ENCODE measurements around the gene LGR4.

The LGR4 gene

DNA sequence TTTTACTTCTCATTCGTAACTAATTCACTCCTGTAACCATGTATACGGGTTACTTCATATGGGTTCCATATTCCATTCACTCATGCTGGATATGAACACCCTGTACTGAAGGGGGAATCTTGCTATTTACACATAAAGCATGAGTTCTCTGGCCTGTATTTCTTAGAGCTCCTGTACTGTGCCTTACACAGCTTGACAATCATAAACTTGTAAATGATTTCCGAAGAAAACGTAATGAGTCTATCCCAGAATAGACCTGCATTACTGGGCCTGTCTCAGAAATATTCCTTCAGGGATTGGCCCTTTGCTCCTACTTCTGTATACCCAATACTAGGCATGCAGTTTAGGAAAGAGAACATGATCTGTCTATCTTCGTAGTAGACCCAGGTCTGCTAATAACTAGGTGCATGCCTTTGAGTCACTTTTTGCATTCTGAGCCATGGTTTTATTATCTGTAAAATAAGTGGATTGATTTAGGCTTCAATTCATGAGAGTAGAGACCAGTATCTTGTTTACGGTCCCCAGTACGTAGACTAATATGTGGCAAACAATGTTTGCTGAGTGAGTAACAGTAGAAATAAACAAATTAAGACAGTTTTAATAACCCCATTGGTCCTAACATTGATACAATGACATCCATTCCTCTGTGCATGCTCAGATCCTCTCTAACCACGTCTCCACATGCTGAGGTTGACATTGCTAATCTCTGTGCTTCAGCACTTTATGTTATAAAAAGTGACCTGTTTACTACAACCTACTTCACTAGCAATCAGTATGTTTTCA is 110.8 kb downstream of the LGR4 start:
- TF ChIP-seq GATA2 (IDR thresholded peaks at IDR 0.05; ENCODE audit: low read depth, low read length) = no peak
- TF ChIP-seq GATA3 (IDR thresholded peaks at IDR 0.05; ENCODE audit: low read depth, low read length) = no peak

DNA sequence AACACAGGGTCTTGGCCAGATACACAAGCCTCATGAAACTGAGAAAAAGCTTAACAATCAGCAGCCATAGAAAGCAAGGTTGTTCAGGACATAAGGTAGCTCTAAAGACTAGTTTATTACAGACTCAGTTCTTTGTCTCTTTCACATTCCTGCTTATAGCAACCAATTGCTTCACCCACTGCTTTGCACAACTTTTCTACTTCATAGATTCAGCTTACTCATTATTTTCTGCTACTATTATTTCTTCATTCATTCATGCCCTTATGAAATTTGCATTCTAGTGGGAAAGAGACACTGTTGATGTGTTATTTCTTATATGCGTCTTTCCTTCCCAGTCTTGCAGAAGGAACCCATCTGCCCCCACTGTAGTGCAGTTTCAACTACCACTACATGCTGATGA is 114.3 kb downstream of the LGR4 start:
- TF ChIP-seq GATA2 (IDR thresholded peaks at IDR 0.05; ENCODE audit: low read depth, low read length) (no peak), GATA3 (IDR thresholded peaks at IDR 0.05; ENCODE audit: low read depth, low read length) (no peak)

DNA sequence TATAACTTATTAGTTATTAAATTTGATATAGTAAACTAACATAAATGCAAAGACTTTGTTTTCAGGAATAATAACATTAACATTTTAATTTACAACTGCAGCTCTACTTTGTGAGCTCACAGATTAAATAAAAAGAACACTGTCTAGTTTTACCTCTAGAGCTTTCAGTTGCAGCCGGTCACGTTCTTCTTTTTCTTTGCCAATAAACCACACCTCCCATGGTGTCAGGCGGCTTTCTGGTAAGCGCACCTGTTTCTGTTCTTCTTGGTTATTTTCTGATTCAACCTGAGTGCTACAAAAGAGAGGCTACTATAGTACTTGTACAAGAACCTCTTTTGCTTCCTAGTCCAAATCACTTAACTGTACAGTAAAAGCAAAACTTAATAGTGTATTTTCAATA is 115.3 kb downstream of the LGR4 start:
- no peak for TF ChIP-seq GATA2 (IDR thresholded peaks at IDR 0.05; ENCODE audit: low read depth, low read length)

DNA sequence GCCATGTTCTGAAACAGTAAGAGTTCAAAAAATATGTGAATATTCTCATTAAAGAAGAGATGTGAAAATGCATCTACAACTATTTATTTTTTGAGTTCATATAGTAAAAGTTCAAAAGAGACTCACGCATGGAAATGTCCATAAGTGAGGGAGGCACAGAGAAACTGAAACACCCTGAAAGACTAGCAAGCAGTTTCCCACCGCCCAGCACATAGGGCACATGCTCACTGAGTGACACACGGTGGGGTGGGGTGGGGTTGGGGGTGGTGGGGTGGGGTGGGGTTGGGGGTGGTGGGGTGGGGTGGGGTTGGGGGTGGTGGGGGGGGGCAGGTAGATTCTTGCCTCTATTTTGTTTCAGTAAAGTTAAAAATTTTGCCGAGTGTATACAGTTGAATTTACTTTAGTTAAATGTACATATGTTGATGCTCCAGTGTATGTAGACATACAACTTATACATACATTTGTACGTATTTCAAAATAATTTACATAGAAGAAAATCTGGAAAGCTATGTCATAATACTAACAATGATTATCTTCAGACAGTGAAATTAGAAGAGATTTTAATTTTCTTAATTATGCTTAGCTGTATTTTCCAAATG is 115.9 kb downstream of the LGR4 start:
- no peak for TF ChIP-seq GATA3 (IDR thresholded peaks at IDR 0.05; ENCODE audit: low read depth, low read length)
- no peak for TF ChIP-seq GATA2 (IDR thresholded peaks at IDR 0.05; ENCODE audit: low read depth, low read length)

DNA sequence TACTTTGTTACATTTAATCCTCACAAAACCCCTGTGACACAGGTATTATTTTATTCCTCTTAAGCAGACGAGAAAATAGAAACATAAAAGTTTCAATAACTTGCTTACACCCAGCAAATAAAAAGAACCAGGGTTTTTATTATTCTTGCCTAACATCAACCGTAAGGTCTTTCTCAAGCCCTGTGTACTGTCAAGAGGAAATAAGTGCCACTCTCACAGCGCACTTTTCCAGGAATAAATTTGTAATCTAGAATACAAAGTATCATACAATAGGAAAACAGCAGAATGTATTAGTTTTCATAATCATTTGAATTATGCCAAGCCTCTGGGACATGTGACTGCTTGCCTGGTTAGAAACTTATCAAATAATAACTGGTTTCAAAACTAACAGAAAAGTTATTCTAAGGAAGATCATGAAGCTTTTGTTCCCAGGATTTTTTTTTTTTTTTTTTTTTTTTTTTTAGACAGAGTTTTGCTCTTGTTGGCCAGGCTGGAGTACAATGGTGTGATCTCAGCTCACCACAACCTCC is 117.0 kb downstream of the LGR4 start:
- TF ChIP-seq GATA2 (IDR thresholded peaks at IDR 0.05; ENCODE audit: low read depth, low read length) = no peak
- TF ChIP-seq GATA3 (IDR thresholded peaks at IDR 0.05; ENCODE audit: low read depth, low read length) = no peak

DNA sequence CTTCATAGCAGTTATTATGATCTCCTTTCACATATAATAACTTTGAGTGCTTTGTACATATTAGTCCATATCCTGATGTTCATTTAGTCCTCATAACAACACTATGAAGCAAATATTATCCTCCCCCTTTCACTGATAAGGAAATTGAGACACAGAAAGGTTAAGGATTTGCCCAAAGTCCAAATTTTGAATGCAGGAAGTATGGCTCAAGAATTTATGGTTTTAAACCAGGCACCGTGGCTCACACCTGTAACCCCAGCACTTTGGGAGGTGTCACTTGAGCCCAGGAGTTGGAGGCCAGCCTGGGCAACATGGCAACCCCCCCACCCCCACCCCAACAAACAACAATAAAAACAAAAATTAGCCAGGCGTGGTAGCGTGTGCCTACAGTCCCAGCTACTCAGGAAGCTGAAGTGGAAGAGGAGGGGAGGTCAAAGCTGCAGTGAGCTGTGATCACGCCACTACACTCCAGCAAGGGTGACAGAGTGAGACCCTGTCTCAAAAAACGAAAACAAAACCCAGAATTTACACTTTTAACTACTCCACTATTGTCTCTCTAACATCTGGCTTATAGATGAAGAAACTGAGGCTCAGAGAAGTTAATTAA is 118.1 kb downstream of the LGR4 start:
- TF ChIP-seq GATA3 (IDR thresholded peaks at IDR 0.05; ENCODE audit: low read depth, low read length) (no peak), GATA2 (IDR thresholded peaks at IDR 0.05; ENCODE audit: low read depth, low read length) (no peak)

DNA sequence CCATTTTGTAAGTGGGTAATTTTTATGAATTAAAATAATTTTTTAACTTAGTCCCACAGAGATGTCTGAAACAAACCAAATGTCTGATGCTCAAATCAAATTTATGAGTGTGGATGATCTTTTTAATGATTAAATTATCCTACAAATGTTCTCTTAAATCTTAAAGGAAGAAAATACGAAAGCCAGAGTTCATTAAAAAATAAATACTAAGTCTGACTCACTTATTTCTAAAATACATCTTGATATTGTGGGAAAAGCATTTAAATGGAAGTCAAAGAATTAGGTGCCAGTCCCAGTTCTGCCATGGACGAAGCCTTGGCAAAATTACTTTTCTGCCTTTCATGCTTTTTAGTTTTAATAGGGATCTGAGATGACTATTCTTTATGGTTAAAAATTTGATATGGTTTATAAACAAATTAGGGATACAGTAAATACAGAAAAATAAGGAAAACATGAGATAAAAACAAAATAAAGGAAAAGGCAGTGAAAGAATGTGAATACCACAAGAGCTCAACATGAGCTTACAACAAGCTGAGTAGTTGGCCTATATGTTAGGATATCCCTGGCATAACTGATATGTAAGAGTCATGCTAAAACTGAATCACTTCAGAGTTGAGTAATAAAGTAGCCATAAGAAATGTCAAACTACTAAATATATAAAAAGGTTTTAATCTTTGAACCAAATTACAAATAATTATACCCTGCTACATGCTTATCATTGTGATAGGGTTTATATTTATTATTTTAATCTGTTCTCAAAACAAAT is 118.8 kb downstream of the LGR4 start:
- no peak for TF ChIP-seq GATA3 (IDR thresholded peaks at IDR 0.05; ENCODE audit: low read depth, low read length)
- TF ChIP-seq GATA2 (IDR thresholded peaks at IDR 0.05; ENCODE audit: low read depth, low read length) = no peak

DNA sequence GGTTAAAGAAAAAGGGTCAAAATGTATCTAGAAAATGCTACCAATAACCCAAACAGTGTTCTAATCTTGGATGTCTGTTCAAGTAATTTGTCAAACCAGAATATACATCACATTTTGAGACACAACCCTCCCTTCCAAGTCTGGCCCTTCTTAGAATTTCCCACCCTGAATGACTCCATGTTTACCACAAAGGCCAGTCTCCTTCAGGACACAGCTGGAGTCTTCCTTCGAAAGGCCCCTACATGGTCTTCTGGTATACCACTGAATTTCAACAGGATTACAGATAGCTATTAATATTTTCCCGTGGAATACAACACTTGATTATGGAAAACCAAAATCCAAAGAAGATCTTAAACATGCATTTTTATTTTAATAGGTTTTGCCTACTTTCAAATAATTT is 119.8 kb downstream of the LGR4 start:
- TF ChIP-seq GATA2 (IDR thresholded peaks at IDR 0.05; ENCODE audit: low read depth, low read length) (no peak), GATA3 (IDR thresholded peaks at IDR 0.05; ENCODE audit: low read depth, low read length) (no peak)

DNA sequence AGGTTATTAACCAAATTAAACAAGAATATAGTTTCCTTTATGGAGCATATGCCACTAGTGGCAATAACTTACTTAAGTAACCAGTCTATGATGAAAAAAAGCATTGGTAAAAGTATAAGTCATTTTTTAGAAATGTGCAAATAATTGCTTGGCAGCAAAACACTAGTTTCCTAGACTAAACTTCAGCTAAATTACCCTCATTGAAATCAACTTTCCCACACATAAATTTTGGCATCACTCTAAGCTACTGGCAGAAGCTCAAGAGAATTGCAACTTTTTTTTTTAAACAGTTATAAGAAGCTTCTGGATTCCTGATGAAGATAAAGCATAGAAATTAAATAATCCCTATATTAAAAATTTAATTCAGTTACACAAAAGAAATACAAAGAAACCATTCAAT is 122.1 kb downstream of the LGR4 start:
- TF ChIP-seq GATA2 (IDR thresholded peaks at IDR 0.05; ENCODE audit: low read depth, low read length) (no peak), GATA3 (IDR thresholded peaks at IDR 0.05; ENCODE audit: low read depth, low read length) (no peak)

DNA sequence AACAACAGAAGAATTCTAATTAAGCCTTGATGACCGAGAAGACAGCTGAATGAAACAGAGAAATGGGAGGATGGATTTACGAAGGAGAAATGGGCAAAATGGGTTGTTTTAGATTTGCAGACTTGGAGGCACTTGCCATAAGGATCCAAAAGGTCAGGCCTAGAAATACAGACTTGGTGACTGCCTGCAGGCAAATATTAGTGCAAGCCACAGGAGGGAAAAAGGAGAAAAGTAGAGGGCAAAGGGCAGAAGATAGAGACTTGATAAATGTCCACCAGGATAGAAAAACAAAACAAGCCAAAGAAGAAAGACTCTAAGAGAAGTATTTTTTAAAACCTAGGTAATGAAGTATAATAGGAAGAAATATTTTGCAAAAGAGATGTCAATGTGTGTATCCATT is 122.7 kb downstream of the LGR4 start:
- TF ChIP-seq GATA3 (IDR thresholded peaks at IDR 0.05; ENCODE audit: low read depth, low read length) (no peak), GATA2 (IDR thresholded peaks at IDR 0.05; ENCODE audit: low read depth, low read length) (no peak)

DNA sequence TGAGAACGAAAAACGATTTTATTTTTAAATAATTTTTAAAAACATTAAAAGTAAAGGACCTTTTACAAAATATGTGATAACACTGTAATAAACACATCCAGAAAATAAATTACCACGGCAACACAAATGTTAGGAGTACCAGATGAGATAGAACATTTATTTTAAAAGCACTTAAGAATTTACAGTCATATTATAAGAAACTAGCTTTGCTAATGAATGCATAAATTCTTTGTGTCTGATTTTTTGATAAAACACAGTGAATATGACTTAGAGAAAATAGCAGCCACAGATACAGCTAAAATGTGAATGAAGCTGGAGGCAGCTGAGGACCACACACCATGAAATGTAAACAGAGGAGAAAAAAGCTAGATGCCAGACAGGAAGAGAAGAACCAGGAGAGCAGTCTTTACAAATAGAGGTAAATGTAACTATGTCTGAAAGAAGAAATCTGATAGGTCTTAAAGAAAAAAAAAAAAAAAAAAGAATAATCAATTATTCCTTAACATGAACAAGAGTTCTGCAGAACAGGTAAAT is 124.2 kb downstream of the LGR4 start:
- no peak for TF ChIP-seq GATA3 (IDR thresholded peaks at IDR 0.05; ENCODE audit: low read depth, low read length)
- no peak for TF ChIP-seq GATA2 (IDR thresholded peaks at IDR 0.05; ENCODE audit: low read depth, low read length)

DNA sequence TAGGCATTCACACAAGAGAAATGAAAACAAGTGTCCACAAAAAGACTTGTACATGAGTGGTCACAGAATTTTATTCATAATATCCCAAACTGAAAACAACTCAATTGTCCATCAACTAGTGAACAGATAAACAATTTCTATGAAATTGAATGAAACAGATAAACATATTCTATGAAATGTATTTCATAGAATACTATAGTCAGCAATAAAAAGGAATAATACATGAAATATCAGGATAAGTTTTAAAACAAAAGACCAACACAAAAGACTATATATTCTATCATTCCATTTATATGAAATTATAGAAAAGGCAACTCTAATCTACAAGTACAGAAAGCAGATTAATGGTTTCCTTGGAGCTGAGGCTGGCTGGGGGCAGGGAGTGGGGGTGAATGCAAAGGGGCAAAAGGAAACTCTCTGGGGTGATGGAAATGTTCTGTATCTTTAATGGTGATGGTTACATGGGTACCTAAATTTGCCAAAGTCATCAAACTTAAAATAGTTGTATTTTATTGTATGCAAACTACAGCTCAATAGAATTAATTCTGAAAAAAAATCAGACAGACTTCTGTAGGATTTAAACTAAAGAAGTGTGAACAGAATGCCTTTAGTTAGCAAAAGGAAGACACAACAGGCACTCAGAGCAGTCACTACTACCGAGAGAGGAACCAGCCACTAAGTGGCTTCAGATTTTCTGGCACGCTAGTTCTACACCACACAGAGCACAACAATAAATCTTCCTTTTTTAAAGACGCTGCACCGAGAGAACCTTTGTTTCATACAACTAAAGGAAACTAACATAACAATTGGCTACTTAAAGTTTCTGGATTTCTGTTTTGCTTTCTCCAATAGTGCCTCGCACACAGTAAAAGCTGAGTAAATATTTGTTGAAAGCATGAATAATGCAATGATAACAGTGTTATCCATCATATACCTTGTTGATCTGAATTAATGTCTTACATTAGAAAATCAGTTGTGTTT is 124.9 kb downstream of the LGR4 start:
- TF ChIP-seq GATA3 (IDR thresholded peaks at IDR 0.05; ENCODE audit: low read depth, low read length) (no peak), GATA2 (IDR thresholded peaks at IDR 0.05; ENCODE audit: low read depth, low read length) (no peak)

DNA sequence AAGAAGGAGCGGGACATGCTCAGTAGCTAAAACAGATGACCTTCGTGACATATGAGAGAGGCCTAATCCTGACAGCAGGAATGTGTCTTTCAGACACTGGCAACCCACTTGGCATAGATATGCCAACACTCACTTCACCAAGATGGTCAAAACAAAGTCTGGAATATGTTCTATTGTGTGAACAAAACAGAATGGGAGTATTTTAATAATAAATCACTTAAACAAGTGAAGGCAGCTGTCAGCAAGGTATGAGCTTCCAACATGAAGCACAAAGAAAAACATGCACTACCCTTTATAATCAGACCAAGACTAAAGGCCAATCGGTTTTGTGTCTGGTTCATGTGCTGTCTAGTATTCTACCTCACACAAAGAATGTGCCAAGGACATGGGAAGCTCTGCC is 132.6 kb downstream of the LGR4 start:
- TF ChIP-seq GATA3 (IDR thresholded peaks at IDR 0.05; ENCODE audit: low read depth, low read length) = no peak
- TF ChIP-seq GATA2 (IDR thresholded peaks at IDR 0.05; ENCODE audit: low read depth, low read length) = no peak
